Peyer's patch (tissue), 4 donors: ENCODE results near the gene OR5H2.

Source experiments
- POLR2A ChIP-seq, 2 donors: fragments of 450-650 bp; IDR thresholded peaks; one replicate each; pipeline ENCODE4 v1.5.1; 2017; ENCODE audit warnings: antibody characterized with exemption in 2 of 2, mild to moderate bottlenecking in 2 of 2, moderate library complexity in 2 of 2
- TF ChIP-seq, protein P1 (sequence below), 6 experiments: fragments of 450-650 bp in 4 of 6; fragments of 200-600 bp in 2 of 6; sonication (generic) in 1 of 6; IDR thresholded peaks; one replicate each; pipeline ENCODE4 v1.5.1; 2017 to 2019; ENCODE audit warnings: antibody characterized with exemption in 6 of 6, mild to moderate bottlenecking in 3 of 6, moderate library complexity in 1 of 6

DNA sequence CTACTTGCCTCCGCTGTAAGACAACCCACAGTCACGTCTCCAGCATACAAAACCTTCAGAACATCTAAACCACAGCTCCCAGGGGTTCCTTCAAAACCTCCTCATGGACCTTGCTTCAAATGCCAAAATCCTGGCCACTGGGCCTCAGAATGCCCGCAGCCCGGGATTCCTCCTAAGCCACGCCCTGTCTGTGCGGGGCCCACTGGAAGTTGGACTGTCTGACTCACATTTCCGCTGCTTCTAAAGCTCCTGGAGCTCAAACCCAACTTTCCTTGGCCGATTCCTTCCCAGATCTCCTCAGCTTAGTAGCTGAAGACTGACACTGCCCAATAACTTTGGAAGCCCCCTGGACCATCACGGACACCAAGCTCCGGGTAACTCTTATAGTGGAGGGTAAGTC is 36.2 kb upstream of the OR5H2 start:
- no peak for TF ChIP-seq POLR2A (IDR thresholded peaks at IDR 0.05)
- TF ChIP-seq, protein P1, sequence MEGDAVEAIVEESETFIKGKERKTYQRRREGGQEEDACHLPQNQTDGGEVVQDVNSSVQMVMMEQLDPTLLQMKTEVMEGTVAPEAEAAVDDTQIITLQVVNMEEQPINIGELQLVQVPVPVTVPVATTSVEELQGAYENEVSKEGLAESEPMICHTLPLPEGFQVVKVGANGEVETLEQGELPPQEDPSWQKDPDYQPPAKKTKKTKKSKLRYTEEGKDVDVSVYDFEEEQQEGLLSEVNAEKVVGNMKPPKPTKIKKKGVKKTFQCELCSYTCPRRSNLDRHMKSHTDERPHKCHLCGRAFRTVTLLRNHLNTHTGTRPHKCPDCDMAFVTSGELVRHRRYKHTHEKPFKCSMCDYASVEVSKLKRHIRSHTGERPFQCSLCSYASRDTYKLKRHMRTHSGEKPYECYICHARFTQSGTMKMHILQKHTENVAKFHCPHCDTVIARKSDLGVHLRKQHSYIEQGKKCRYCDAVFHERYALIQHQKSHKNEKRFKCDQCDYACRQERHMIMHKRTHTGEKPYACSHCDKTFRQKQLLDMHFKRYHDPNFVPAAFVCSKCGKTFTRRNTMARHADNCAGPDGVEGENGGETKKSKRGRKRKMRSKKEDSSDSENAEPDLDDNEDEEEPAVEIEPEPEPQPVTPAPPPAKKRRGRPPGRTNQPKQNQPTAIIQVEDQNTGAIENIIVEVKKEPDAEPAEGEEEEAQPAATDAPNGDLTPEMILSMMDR (IDR thresholded peaks at IDR 0.05) = no peak
